Activated naive CD4-positive, alpha-beta T cell (primary cell): ENCODE results near the gene NCAPD2.
"Not testable (repeated sequence)": the region's sequence is repeated elsewhere in the genome, so short reads cannot be mapped to it uniquely, and the experiment has no call there.

ENCODE experiments used
- DNase-seq, 4 experiments: peaks; one replicate each; lab custom pipeline; 2025; lab: John Stamatoyannopoulos, UW

NCAPD2 gene

GRCh38 chr12:6465467-6466183 is 28.3 kb upstream of the NCAPD2 start:
- no peak for DNase-seq

DNA sequence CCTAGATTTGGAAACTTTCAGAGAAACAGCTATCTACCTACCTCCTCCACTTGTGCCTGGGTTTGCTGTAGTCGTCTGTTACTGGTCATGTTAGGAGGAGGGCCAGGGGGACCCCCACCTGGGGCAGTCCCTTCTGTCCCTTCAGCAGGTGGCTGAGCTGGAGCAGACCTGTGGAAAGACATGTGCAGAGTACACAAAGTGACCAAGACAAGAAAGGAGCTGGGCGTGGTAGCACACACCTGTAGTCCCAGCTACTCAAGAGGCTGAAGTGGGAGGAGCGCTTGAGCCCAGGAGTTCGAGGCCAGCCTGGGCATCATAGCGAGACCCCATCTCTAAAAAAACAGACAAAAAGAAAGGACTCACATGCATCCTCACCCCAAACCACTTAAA is 27.7 kb upstream of the NCAPD2 start:
- DNase-seq: no peak

DNA sequence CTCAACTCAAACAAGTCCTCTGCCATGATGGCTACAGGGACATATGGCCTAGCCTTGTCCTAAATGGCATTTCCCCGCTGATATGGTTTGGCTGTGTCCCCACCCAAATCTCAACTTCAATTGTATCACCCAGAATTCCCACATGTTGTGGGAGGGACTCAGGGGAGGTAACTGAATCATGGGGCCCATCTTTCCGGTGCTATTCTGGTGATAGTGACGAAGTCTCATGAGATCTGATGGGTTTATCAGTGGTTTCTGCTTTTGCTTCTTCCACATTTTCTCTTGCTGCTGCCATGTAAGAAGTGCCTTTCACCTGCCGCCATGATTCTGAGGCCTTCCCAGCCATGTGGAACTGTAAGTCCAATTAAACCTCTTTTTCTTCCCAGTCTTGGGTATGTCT is 27.2 kb upstream of the NCAPD2 start:
- not testable (repeated sequence) for DNase-seq

DNA sequence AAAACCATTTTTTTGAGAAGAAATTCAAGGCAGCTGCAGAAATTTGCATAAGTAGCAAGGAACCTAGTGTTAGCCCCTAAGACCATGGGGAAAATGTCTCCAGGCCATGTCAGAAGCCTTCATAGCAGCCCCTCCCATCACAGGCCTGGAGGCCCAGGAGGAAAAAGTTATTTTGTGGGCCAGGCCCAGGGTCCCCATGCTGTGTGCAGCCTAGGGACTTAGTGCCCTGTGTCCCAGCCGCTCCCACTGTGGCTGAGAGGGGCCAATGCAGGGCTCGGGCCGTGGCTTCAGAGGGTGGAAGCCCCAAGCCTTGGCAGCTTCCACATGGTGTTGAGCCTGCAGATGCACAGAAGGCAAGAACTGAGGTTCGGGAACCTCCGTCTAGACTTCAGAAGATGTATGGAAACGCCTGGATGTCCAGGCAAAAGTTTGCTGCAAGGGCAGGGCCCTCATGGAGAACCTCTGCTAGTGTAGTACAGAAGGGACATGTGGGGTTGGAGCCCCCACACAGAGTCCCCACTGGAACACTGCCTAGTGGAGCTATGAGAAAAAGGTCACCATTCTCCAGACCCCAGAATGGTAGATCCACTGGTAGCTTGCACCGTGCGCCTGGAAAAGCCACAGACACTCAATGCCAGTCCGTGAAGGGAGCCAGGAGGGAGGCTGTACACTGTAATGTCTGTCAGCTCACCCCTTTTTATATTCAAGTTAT is 26.2 kb upstream of the NCAPD2 start:
- not testable (repeated sequence) for DNase-seq

- no peak for DNase-seq
Observed at GRCh38 chr12:6468283-6468575, 25.7 kb upstream of the NCAPD2 start.

- DNase-seq: no peak
Observed at GRCh38 chr12:6469092-6469491, 24.8 kb upstream of the NCAPD2 start.

DNA sequence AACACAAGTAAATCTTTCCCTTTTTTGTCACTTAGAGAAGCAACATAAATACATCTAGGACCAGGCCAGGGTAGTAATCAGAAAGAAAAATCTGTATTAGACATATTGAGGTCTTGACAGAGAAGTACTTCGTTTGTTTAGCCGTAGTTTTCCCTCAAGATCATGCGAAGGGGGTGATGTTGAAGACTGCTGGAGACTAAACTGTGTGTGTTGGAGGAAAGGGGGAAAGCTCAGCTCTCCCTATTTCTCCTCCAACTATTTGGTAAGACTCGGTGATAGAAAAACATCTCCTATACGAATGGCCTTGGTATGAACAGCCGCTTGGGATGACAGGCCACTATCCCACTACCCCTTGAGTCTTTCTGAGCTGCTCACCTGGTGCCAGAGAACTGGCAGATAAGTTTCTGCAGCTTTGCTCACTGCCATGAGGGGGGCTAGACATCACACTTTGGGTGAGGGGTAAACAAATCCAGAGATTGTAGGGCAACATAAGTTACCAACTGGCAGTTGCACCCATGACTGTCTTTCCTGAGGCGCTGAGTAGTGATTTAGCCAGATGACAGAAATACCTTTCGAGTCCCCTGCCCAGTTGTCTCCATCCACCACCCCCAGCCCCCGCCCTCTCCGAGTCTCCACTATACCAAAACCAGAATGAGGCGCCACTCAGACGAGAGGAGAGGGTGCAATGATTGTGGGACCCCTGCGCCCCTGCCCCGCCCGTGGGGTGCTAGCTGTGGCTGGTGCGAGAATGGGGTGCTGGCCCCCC is 24.1 kb upstream of the NCAPD2 start:
- no peak for DNase-seq

GRCh38 chr12:6470375-6471163 is 23.3 kb upstream of the NCAPD2 start, which contains the start of gene VAMP1:
Gene VAMP1 (minus strand): TSS chr12:6470677. CDS start chr12:6470531, 146 bp downstream.
- peak; percentile 92 to 96 (median 94) for DNase-seq

DNA sequence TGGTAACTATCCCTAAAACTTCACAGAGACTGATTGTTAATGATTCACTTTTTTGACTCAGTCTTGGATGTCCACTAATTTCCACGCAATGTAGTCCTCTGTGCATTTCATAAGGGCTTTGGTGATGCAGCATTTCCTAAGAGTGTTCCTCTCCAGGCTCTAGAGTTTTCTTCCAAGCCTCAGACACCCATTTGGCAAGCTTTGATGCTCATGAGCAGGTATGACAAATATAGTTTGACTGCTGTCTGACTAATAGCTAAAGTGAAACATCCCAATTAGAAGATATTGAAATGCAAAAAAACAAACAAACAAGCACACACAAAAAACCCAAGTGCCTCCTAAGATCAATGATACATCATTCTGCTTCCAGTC is 21.9 kb upstream of the NCAPD2 start:
- DNase-seq: no peak

DNA sequence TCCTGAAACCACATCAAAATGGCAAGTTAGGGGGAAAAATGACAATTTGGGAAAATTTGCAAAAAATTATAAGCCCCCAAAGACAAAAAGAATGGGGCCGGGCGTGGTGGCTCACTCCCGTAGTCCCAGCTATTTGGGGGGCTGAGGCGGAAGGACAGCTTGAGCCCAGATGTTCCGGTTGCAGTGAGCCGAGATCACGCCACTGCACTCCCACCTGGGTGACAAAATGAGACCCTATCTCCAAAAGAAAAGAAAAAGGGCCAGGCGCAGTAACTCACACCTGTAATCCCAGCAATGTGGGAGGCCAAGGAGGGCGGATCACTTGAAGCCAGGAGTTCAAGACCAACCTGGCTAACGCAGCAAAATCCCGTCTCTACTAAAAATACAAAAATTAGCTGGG is 21.4 kb upstream of the NCAPD2 start:
- no peak for DNase-seq

GRCh38 chr12:6475233-6475975 is 18.5 kb upstream of the NCAPD2 start:
- DNase-seq: not testable (repeated sequence)

- DNase-seq: no peak
Observed at GRCh38 chr12:6476489-6476888, 17.4 kb upstream of the NCAPD2 start.

DNA sequence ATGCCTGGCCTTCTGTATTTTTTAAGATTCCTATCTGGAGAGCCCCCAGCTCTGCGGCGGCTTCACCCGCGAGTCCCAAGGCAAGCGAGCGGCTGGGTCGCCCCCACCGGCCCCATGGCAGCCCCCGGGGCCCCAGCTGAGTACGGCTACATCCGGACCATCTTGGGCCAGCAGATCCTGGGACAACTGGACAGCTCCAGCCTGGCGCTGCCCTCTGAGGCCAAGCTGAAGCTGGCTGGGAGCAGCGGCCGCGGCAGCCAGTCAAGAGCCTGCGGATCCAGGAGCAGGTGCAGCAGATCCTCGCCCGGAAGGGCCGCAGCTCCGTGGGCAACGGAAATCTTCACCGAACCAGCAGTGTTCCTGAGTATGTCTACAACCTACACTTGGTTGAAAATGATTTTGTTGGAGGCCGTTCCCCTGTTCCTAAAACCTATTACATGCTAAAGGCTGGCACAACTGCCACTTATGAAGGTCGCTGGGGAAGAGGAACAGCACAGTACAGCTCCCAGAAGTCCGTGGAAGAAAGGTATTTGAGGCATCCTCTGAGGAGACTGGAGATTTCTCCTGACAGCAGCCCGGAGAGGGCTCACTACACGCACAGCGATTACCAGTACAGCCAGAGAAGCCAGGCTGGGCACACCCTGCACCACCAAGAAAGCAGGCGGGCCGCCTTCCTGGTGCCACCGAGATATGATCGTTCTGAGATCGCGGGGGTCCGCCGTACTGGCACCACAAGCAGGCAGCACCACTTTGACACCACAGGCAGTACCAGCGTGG is 16.1 kb upstream of the NCAPD2 start:
- DNase-seq: not testable (repeated sequence)

- no peak for DNase-seq
Observed at GRCh38 chr12:6478416-6478815, 15.5 kb upstream of the NCAPD2 start.

- DNase-seq: no peak
Observed at GRCh38 chr12:6488240-6488639, 5.7 kb upstream of the NCAPD2 start.

GRCh38 chr12:6489449-6489848 is 4.5 kb upstream of the NCAPD2 start:
- no peak for DNase-seq

GRCh38 chr12:6490673-6491072 is 3.2 kb upstream of the NCAPD2 start:
- not testable (repeated sequence) for DNase-seq

- peak; percentile 81 to 96 (median 90) for DNase-seq
Observed at GRCh38 chr12:6492838-6493496, 935 bp upstream of the NCAPD2 start, which contains the start of gene MRPL51. Gene MRPL51 (minus strand): TSS chr12:6493262. CDS start chr12:6493136, 126 bp downstream.

GRCh38 chr12:6494258-6494743 is 399 bp downstream of the NCAPD2 start:
- DNase-seq: no peak

DNA sequence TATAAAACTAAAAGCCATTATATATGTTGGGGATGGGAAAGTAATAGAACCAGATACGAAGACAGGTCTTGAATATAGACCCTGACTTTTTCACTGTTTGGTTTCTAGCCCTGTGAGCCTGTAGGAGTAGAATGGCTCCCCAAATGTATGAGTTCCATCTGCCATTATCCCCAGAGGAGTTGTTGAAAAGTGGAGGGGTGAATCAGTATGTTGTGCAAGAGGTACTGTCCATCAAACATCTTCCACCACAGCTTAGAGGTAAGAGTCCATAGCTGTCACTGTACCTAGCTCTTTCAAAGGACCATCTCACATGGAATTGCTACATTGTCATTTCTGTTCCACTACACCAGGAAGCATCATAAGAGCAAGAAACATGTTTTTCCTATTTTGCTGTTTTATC is 1.1 kb downstream of the NCAPD2 start:
- DNase-seq: no peak
